SW480 (cell line): ENCODE measurements around the gene CCDC87.

ENCODE experiments used
- DNase-seq: peaks from one replicate; pipeline ENCODE4 v3.0.0-alpha.2; 2016; ENCODE audit warnings: low spot score

The CCDC87 gene

DNA sequence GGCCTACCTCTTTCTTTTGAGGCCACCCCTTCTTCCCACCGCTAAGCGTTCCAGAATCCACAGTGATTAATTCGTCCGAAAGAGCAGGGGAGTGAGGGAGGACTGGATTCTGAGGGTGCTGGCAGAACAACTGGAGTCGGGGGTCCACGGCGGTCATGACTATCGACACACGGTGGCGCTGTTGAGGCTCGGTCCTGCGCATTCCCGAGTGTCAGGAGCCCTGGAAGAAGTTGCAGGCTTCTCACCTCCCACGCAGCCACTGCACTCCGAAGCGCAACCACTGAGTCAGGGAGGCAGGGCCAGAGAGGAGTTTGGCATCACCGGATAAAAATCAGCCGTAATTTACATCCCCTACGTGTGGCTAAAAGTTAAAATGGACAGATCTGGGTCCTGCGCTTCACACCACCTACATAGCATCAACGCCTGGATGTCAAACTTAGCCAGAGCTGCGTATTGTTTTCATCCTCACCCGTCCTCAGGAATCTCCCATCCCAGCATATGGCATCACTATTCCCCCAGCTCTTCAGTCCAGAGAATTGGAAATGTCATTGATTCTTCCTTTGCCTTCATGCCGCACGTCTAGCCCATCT, 13.8 kb downstream of the CCDC87 start:
- peak; percentile 45 for DNase-seq

DNA sequence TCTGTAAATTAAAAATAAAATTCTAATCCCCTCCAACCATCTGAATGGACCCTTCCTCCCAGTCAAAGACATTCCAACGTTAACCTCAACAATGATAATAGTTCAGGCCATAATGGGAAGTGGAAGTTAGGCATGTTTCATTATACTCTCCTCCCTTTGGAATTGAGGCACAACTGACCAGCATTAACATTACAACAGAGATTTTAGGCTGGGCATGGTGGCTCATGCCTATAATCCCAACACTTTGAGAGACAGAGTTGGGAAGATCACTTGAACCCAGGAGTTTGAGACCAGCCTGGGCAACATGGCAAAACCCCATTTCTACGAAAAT, 22.0 kb downstream of the CCDC87 start:
- no peak for DNase-seq

GRCh38 chr11:66570079-66570849, 22.6 kb downstream of the CCDC87 start:
- no peak for DNase-seq

DNA sequence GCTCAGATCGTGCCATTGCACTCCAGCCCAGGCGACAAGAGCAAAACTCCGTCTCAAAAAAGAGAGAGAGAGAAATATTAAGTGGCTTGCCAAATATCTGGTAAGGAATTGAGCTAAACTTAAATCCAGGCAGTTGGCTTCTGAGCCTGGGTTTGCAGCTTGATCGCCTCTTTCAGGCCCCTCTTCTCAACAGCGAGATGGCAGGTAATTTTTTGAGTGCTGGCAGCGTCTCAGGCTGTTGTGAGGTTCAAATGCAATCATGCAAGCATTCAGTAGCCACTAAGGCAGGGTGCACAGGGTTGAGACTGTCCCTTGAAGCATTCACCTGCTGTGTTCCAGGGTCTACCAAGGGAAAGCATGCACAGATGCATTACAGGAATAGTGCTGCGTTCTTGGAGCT, 23.8 kb downstream of the CCDC87 start:
- DNase-seq = no peak

DNA sequence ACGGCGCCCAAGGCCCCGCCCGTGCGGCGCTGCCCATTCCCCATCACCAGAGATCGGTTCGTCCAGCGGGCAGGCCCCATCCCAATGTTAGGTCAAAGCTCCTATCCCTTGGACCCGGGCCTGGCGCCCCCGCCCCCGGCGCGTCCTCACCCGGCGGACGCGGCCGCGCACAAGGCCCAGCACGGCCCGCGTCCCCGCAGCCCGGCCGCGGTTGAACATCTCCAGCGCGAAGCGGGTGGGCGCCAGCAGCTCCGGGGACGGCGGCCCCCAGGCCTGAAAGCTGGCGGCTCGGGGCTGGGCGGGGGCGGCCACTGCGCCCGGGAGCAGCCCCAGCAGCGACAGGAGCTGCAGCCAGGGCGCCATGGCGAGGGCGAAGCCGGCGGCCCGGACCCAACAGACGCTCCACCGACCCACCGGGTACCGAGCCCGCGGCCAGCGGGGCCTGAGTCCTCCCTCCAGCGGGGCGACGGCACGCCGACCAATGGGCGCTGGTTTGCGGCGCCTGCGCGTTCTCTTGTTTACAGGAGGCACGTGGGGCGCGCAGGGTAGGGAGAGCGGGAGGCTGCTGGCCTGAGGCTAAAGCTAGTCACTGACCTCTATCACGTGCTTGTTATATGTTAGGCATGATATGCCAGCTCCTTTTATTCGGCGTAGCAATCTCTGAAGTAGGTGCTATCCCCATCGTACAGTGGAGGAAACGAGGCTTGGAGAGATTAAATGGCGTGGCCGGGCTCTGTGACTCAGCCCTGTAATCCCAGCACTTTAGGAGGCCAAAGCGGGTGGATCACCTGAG, 24.5 kb downstream of the CCDC87 start, which contains the start of gene CTSF:
TSS of gene CTSF (minus strand) at position 483 of the 793 bp plus-strand sequence. CDS start at position 363, 120 bp downstream.
- DNase-seq = no peak

DNA sequence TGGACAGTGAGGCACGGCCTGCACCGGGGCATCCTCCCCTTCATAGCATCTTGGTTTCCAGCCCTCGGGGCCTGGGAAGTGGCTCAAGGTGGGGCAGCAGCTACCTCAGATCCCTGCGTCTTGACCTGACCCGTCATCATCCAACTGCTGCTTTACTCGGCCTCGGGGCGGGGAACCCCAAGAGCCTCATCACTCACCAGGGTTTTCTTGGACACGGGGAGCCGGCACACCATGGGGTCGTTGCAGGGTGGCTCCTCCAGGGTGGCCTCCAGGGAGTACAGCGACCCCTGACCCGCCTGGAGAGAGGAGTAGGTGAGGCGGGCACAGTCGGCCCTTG, 25.1 kb downstream of the CCDC87 start:
- DNase-seq = no peak

DNA sequence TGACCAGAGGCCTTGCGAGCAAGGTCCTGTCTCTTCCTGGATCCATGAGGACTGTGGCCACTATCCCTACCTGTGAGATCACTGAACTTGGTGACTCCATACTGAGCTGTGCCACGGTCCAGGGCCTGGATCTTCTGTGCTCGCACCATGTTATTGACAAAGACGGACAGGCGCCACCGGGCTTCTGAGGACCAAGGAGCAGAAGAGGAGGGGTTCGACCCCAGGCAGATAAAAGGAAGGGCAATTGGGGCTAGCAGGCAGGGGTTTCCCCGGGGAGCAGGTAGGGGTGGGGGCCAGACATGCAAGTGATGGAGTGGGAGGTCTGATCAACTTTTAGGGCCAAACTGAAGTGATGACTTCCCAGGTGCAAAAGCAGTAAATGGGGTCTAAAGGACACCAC, 26.6 kb downstream of the CCDC87 start:
- DNase-seq = no peak

GRCh38 chr11:66564984-66565383, 27.9 kb downstream of the CCDC87 start:
- DNase-seq = no peak

DNA sequence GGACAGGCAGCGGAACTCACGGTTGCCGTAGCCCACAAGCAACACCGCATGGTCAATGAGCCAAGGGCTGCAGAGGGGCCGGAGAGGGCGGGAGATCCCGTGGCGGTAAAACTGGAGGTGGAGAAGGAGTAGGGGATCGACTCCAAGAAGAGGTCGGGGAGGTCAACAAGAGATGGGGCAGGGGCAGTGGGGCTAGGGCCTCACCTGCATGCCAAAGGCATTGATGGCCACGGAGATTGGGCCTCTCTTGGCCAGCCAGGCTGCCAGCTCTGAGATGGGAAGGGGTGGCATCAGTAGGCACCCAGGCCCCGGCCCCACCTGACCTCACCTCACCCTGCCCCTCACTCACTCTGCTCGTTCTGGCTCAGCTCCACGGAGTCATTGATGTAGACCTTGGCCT, 28.3 kb downstream of the CCDC87 start:
- no peak for DNase-seq

DNA sequence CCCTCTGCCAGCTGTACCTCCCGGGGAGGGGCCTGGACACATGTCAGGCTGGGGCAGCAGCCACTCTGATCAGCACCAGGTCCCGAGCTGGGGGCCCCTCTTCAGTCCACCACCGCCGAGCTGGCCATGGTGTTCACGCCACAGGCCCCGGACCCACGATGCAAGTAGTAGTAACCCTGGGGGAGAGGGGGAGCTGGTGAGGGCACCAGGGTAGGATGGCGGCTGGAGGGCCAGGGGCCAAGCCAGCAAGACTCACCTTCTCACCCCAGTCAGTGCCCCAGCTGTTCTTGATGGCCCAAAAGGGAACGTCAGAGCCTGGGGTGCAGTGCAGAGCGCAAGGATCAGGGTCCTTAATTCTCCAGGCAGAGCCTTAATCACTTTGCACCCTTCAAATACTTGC, 29.0 kb downstream of the CCDC87 start:
- DNase-seq = no peak

- DNase-seq = no peak
Measured at GRCh38 chr11:66562907-66563583, 29.8 kb downstream of the CCDC87 start.

- no peak for DNase-seq
Measured at GRCh38 chr11:66562275-66562674, 30.6 kb downstream of the CCDC87 start.

- DNase-seq = no peak
Measured at GRCh38 chr11:66561975-66562248, 31.0 kb downstream of the CCDC87 start.

DNA sequence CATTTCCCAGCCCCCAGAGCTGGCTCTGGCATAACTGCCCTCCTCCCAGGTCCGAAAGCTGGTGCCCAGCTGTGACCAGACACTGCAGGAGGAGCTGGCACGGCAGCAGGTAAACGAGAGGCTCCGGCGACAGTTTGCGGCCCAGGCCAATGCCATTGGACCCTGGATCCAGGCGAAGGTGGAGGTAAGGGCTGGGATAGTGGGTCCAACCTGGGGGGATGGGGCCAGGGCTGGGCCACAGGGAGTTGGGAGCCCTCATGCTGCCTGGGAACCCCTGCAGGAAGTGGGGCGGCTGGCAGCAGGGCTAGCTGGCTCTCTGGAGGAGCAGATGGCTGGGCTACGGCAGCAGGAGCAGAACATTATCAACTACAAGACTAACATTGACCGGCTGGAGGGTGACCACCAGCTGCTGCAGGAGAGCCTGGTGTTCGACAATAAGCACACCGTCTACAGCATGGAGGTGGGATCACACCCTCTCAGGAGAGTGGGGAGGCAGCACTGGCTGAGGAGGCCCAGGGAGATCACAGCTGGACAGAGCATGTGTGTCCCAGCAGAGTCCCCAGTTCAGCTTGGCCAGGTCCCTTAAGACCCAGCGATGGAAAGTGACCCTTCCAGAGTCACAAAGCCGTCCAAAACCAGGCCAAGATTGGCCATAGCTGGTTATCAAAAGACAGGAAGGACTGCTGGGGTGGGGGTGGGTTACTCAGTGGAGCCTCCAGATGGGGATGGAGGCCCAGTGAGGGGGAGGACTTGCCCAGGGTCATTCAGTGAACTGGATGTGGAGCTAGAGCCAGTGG, 31.5 kb downstream of the CCDC87 start:
- no peak for DNase-seq

DNA sequence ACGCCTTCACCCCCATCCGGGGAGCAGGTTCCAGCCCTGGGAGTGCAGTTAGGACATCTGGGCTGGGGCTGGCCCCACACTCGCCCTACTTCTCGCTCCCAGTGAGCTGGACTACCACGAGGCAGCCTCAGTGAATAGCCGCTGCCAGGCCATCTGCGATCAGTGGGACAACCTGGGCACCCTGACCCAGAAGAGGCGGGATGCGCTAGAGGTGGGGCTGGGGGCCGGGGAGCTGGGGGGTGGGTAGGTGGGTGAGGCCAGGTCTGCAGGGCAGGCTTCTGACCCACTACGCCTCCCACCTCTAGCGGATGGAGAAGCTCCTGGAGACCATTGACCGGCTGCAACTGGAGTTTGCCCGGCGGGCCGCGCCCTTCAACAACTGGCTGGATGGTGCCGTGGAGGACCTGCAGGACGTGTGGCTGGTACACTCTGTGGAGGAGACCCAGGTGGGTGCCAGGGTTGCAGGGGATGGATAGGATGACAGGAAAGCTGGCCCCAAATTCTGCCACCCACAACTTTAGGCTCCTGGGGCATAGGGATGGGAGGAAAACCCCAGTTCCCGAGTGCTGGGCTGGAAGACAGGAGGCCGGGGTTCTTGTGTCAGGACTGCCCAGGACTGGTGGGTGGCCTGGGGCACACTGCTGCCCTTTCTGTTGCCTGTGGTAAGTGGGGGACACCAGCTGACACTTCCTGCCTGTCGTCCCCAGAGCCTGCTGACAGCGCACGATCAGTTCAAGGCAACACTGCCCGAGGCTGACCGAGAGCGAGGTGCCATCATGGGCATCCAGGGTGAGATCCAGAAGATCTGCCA, 32.8 kb downstream of the CCDC87 start:
- no peak for DNase-seq

GRCh38 chr11:66559142-66559865, 33.6 kb downstream of the CCDC87 start:
- no peak for DNase-seq

DNA sequence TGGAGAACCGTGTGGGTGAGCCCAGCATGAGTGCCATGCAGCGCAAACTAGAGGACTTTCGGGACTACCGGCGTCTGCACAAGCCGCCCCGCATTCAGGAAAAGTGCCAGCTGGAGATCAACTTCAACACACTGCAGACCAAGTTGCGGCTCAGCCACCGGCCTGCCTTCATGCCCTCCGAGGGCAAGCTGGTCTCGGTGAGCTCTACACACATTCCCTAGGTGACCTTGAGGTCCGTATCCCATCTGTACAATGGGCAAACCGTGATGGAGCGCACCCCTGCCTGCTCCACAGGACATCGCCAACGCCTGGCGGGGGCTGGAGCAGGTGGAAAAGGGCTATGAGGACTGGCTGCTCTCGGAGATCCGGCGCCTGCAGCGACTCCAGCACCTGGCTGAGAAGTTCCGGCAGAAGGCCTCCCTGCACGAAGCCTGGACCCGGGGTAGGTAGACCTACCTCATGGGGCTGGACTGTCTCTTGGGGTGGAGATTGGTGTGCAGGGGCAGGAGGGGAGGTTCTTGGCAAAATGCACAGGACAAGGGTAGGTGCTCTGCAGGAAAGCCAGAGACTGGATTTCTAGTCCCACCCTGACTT, 35.0 kb downstream of the CCDC87 start:
- no peak for DNase-seq

- DNase-seq = no peak
Measured at GRCh38 chr11:66556086-66556485, 36.8 kb downstream of the CCDC87 start.

GRCh38 chr11:66555416-66555815, 37.4 kb downstream of the CCDC87 start:
- no peak for DNase-seq

GRCh38 chr11:66554602-66555001, 38.3 kb downstream of the CCDC87 start:
- no peak for DNase-seq
